EL (cell line): ENCODE data around the gene TNFAIP3.
A peak's percentile ranks its signal among the peaks of the same experiment; 100 is the strongest.
"Not testable (repeated sequence)": the region's sequence is repeated elsewhere in the genome, so short reads cannot be mapped to it uniquely, and the experiment has no call there.

ENCODE experiments used
- DNase-seq: peaks from one replicate; pipeline ENCODE4 v3.0.0-alpha.2; 2016

TNFAIP3 gene

GRCh38 chr6:137879885-137880745, 13.1 kb downstream of the TNFAIP3 start:
- no peak for DNase-seq

GRCh38 chr6:137880746-137881521, 13.9 kb downstream of the TNFAIP3 start:
- no peak for DNase-seq

GRCh38 chr6:137881522-137881886, 14.4 kb downstream of the TNFAIP3 start:
- no peak for DNase-seq

DNA sequence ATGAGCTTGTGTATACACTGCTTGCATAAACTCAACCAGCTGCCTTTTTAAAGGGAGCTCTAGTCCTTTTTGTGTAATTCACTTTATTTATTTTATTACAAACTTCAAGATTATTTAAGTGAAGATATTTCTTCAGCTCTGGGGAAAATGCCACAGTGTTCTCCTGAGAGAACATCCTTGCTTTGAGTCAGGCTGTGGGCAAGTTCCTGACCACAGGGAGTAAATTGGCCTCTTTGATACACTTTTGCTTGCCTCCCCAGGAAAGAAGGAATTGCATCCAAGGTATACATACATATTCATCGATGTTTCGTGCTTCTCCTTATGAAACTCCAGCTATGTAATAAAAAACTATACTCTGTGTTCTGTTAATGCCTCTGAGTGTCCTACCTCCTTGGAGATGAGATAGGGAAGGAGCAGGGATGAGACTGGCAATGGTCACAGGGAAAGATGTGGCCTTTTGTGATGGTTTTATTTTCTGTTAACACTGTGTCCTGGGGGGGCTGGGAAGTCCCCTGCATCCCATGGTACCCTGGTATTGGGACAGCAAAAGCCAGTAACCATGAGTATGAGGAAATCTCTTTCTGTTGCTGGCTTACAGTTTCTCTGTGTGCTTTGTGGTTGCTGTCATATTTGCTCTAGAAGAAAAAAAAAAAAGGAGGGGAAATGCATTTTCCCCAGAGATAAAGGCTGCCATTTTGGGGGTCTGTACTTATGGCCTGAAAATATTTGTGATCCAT, 15.3 kb downstream of the TNFAIP3 start:
- no peak for DNase-seq

GRCh38 chr6:137883400-137884148, 16.5 kb downstream of the TNFAIP3 start:
- DNase-seq, result no peak

DNA sequence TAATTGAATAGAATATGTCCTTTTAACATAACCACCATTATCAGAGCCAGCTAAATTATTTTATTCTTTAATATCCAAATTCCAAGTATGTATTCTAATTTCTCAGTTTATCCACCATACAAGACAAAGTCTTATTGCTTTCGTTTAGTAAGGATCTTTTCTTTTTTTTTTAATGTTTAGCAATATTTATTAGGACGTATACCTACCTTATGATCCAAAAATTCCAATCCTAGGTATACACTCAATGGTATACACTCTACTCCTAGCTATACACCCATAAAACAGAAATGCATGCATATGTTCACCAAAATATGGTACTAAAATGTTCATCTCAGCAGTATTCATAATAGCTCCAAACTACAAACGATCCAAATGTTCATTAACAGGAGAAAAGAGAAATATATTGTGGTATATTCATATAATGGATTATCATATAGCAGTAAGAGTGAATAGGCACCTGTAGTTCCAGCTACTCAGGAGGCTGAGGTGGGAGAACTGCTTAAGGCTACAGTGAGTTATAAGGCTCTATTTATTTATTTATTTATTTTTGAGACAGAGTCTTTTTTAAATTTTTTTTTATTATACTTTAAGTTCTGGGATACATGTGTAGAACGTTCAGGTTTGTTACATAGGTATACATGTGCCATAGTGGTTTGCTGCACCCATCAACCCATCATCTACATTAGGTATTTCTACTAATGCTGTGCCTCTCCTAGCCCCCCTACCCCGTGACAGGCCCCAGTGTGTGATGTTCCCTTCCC, 17.3 kb downstream of the TNFAIP3 start:
- no peak for DNase-seq

GRCh38 chr6:137884910-137885229, 17.8 kb downstream of the TNFAIP3 start:
- DNase-seq, result not testable (repeated sequence)

- DNase-seq, result not testable (repeated sequence)
Measured at GRCh38 chr6:137886226-137886625, 19.2 kb downstream of the TNFAIP3 start.

GRCh38 chr6:137890983-137891537, 24.0 kb downstream of the TNFAIP3 start:
- no peak for DNase-seq

DNA sequence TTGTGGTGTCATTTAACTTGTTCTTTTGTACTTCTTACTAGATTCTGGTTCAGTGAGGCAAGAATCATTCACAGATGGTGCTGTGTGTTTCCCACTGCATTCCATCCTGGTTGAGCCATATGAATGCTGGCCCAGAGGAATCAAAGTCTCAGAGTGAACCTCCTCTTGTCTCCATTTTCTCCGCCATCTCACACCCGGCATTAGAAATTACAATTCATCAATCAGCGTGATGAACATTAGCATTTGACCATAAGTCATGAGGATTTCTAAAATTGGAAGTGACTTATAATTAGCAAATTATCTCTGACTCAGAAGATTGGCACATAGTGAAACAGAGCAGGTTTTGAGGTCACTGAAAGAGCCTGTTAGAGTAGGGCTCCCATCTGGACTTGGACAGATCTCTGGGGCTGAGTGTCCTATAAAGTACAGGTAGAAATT, 25.2 kb downstream of the TNFAIP3 start:
- DNase-seq, result peak; percentile 69

GRCh38 chr6:137893181-137893580, 26.1 kb downstream of the TNFAIP3 start:
- peak; percentile 32 for DNase-seq

DNA sequence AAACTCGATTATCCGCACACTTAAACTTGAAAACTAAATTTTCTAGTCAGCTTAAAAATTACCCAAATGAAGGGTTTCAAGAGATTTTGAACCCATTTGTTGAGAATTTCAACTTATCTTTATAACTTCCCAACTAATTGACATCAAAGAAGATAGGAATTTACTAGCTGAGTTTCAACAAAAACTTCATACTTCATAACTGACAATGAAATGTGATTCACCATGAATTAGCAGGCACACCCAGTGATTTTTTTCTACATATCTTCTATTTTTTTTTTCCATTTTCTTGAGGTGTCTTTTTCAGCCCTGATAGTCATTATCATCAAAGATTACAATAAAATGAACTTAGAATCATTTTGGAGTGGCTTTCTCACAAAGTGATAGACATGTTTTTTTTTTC, 26.7 kb downstream of the TNFAIP3 start:
- peak; percentile 51 for DNase-seq

DNA sequence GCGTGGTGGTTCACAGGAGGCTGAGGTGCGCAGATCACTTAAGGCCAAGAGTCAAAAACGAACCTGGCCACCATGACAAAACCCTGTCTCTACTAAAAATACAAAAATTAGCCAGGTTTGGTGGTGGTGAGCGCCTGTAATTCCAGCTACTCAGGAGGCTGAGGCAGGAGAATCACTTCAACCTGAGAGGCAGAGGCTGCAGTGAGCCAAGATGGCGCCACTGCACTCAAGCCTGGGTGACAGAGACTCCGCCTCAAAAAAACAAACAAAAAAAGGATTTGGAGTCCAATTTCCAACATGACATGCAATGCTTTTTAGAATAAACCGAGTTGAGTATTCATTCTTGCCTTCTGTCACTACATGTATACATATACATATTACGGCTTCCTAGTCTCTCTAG, 27.3 kb downstream of the TNFAIP3 start:
- DNase-seq, result not testable (repeated sequence)

DNA sequence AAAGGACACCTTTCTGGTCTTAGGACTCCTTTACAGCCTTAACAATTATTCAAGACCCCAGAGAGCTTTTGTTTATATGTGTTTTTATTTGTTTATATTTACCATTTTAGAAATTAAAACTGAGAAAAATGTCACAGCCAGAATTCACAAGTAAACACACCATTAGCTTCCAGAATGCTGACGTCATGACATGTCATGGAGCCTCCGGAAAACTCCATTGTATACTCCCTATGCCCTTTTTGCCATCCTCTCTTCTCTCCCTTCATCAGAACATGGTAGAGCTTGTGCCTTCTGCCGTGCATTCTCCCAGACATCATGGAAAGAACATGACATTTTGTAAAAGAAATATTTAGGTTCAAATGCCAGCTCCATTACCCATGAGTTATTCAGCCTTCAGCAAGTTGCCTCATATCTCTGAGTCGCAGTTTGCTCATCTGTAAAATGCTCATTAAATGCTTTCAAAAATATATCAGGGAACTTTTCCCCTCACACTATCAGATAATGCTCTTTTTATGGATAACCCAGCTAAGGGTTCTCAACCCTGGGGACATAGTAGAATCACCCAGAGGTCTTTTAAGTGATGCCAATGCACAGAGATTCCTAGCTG, 27.8 kb downstream of the TNFAIP3 start:
- DNase-seq, result peak; percentile 70

- DNase-seq, result no peak
Measured at GRCh38 chr6:137896647-137897046, 29.6 kb downstream of the TNFAIP3 start.

DNA sequence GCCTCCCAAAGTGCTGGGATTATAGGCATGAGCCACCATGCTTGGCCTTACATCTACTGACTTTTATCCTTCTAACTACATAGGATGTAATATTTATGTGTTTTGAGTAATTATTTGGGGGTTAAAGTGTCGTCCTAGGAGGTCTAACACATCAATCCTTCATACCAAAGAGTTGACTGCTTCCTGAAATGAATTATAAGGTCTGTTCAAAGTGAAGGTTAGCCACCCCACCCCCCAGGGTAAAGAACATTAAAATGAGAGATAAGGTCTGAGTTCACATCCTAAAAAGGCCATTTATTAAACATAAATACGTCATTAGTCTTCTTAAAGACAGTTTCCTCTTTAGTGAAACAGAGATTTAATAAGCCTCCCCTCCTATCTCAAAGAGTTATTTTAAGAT, 33.8 kb downstream of the TNFAIP3 start:
- DNase-seq, result no peak

DNA sequence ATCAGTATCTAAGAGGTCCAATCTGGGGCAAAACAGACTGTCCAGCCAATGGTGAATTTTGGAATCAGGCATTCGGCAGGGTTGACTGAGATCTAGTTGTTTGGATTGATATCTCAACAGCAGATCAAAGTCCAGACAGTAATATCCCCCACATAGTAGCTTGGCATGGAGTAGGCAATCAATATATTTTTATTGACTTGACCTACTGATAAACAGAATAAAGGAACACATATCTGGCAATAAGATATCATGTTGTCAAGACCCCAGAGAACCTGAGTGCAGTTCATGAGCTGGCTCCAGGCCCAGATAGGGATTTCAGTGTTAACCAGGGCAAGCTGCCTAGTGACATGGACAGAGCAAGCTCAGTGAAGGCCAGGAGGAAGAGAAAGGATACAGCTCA, 34.4 kb downstream of the TNFAIP3 start:
- no peak for DNase-seq

GRCh38 chr6:137902699-137903098, 35.6 kb downstream of the TNFAIP3 start:
- DNase-seq, result no peak

- DNase-seq, result no peak
Measured at GRCh38 chr6:137903274-137903932, 36.3 kb downstream of the TNFAIP3 start.
